B cell (primary cell): ENCODE measurements around the gene PREX1. TPM values are rescaled to one million over a fixed set of nuclear protein-coding genes. Genes with fewer than 3 reads are reported as not detected.

Experiments used
- ATAC-seq: fragments of 200-7000 bp; cut with Tn5 transposase; one replicate; pipeline ENCODE4 v1.10.0; 2021; ENCODE audit warnings: low read depth, mild to moderate bottlenecking, moderate number of reproducible peaks, moderate library complexity
- CTCF ChIA-PET: fragments of 350-600 bp; sonication (Branson Sonifier 250); formaldehyde crosslinking; loops from one replicate; lab custom pipeline; 2021; ENCODE audit warnings: antibody characterized with exemption, inconsistent platforms; lab: Charles Lee
- POLR2A ChIA-PET: fragments of 350-600 bp; sonication (Branson Sonifier 250); formaldehyde crosslinking; loops from one replicate; lab custom pipeline; 2021; ENCODE audit warnings: antibody characterized with exemption; lab: Charles Lee
- DNase-seq: peaks from one replicate; pipeline ENCODE4 v3.0.0; 2013
- H2AFZ ChIP-seq: 2 replicates; pipeline ENCODE4 v1.6.1; 2012; ENCODE audit warnings: mild to moderate bottlenecking, low read depth, low read length; ENCODE audit not compliant: insufficient read depth, poor library complexity, severe bottlenecking
- H3K27ac ChIP-seq, 2 donors: 1 replicate in 1 of 2; 2 replicates in 1 of 2; pipeline ENCODE4 v1.5.1; 2012 to 2013; ENCODE audit warnings: low read length in 2 of 2, mild to moderate bottlenecking in 2 of 2, moderate library complexity in 1 of 2
- H3K27me3 ChIP-seq, 4 experiments: fragments of 200-600 bp in 1 of 4; sonication (generic) in 1 of 4; replicated peaks in 1 of 4; 1 replicate in 2 of 4; 2 replicates in 2 of 4; pipeline versions ENCODE4 v1.6.1 to v1.7.0; 2013 to 2016; ENCODE audit warnings: low read length in 3 of 4, mild to moderate bottlenecking in 2 of 4, mixed read lengths in 1 of 4, moderate library complexity in 1 of 4; ENCODE audit not compliant: insufficient read depth in 4 of 4, control insufficient read depth in 3 of 4; ENCODE audit errors: control extremely low read depth in 1 of 4
- H3K36me3 ChIP-seq, 2 experiments: replicated peaks in 1 of 2; 1 replicate in 1 of 2; 2 replicates in 1 of 2; pipeline versions ENCODE4 v1.6.1 to v1.7.1; 2013; ENCODE audit warnings: low read length in 1 of 2; ENCODE audit not compliant: insufficient read depth in 2 of 2, control insufficient read depth in 1 of 2; ENCODE audit errors: control extremely low read depth in 1 of 2, extremely low read depth in 1 of 2
- H3K4me1 ChIP-seq, 2 donors: fragments of 200-600 bp in 1 of 2; sonication (generic) in 1 of 2; 1 replicate in 1 of 2; 2 replicates in 1 of 2; pipeline versions ENCODE4 v1.5.1 to v1.6.1; 2013 to 2017; ENCODE audit warnings: low read length in 2 of 2; ENCODE audit not compliant: control insufficient read depth in 2 of 2, insufficient read depth in 2 of 2
- H3K4me2 ChIP-seq: replicated peaks from 2 replicates; pipeline ENCODE3; 2012; ENCODE audit warnings: mild to moderate bottlenecking, low read depth, low read length; ENCODE audit not compliant: poor library complexity, severe bottlenecking
- H3K4me3 ChIP-seq, 5 experiments: fragments of 200-600 bp in 1 of 5; sonication (generic) in 1 of 5; 1 replicate in 3 of 5; 2 replicates in 2 of 5; pipeline versions ENCODE4 v1.5.1 to v1.7.0; 2011 to 2016; ENCODE audit warnings: low read length in 4 of 5, mild to moderate bottlenecking in 4 of 5, low read depth in 2 of 5, control low read depth in 1 of 5, moderate library complexity in 1 of 5; ENCODE audit not compliant: insufficient read depth in 1 of 5; ENCODE audit errors: control extremely low read depth in 1 of 5, extremely low read depth in 1 of 5
- H3K79me2 ChIP-seq: fragments of 200-600 bp; sonication (generic); one replicate; pipeline ENCODE4 v1.6.0; 2016; ENCODE audit warnings: low read length; ENCODE audit not compliant: control insufficient read depth, insufficient read depth
- H3K9ac ChIP-seq: fragments of 200-600 bp; sonication (generic); 2 replicates; pipeline ENCODE4 v1.6.1; 2017; ENCODE audit warnings: mild to moderate bottlenecking, low read length, moderate library complexity
- H3K9me3 ChIP-seq, 3 donors: one replicate each; pipeline versions ENCODE4 v1.6.1 to v1.7.1; 2013; ENCODE audit warnings: low read length in 2 of 3; ENCODE audit not compliant: control insufficient read depth in 2 of 3, insufficient read depth in 1 of 3; ENCODE audit errors: control extremely low read depth in 1 of 3
- H4K20me1 ChIP-seq: 2 replicates; pipeline ENCODE4 v1.6.0; 2012; ENCODE audit warnings: mild to moderate bottlenecking, low read length; ENCODE audit not compliant: insufficient read depth, control insufficient read depth, poor library complexity, severe bottlenecking
- H3K27ac Mint-ChIP-seq: one replicate; pipeline ENCODE4 v1.8.0; 2021; ENCODE audit warnings: mixed read lengths
- H3K27me3 Mint-ChIP-seq: one replicate; pipeline ENCODE4 v1.8.0; 2021; ENCODE audit warnings: mixed read lengths
- H3K4me1 Mint-ChIP-seq: one replicate; pipeline ENCODE4 v1.8.0; 2021; ENCODE audit warnings: mixed read lengths
- H3K4me3 Mint-ChIP-seq: one replicate; pipeline ENCODE4 v1.8.0; 2021; ENCODE audit warnings: mixed read lengths
- H3K9me3 Mint-ChIP-seq: one replicate; pipeline ENCODE4 v1.8.0; 2022; ENCODE audit warnings: mixed read lengths; ENCODE audit not compliant: insufficient read depth
- CTCF ChIP-seq: fragments of 200-600 bp; IDR thresholded peaks from one replicate; pipeline ENCODE4 v1.8.0; 2022; ENCODE audit warnings: antibody characterized with exemption, mild to moderate bottlenecking
- EZH2 ChIP-seq: IDR thresholded peaks from 2 replicates; pipeline ENCODE4 v1.6.1; 2012; ENCODE audit warnings: borderline replicate concordance, low read depth, mild to moderate bottlenecking, moderate library complexity, low read length; ENCODE audit not compliant: insufficient read depth, poor library complexity, severe bottlenecking
- WGBS: methylation state at CpG from one replicate; pipeline ENCODE4 v1.1.5; 2013; ENCODE audit warnings: missing lambda C conversion rate; ENCODE audit not compliant: insufficient coverage; 5-methylcytosine and 5-hydroxymethylcytosine counted together
- intact Hi-C: fragments of 100-400 bp; cut with micrococcal nuclease; formaldehyde crosslinking; loops from one replicate; pipeline ENCODE4 v1.10.0; 2022
- polyA plus RNA-seq: library from polyadenylated mRNA; depleted of rRNA; stranded (reverse); fragments of >200 nt; gene quantifications from 2 replicates; pipeline ENCODE4 v1.2.3, GENCODE V29; 2012
- total RNA-seq, 2 donors: library from RNA; stranded (reverse); fragments of 120-200 nt in 1 of 2; gene quantifications; 1 replicate in 1 of 2; 2 replicates in 1 of 2; pipeline versions ENCODE4 v1.2.3 to v1.2.4, GENCODE V29; 2013 to 2022

The PREX1 gene
- total and polyA plus RNA-seq, 2 donors (not counting 1 experiment from before 2014, with no cell fraction given) = 79.1 to 99.4 TPM

GRCh38 chr20:48658198-48658476, 169.7 kb downstream of the PREX1 start:
- CTCF ChIA-PET = interaction anchor here (0.7 to 8.9 kb wide), 48 partner anchors 11 to 290 kb away, joined by 3 to 297 read pairs (median 6); partner anchors contain the start of gene PREX1
- ATAC-seq (no peak), DNase-seq (peak; percentile 24)
- Histone ChIP-seq H3K27ac (no peak overlapping the region), H3K9me3 (peaks cover 0 to 7% (median 3%) of the 10 kb centered on the region in 3 donors), H3K36me3 (peaks cover 3 to 92% of the 10 kb centered on the region in 2 experiments), H3K27me3 (no peaks in the 10 kb centered on the region), H3K79me2 (peaks cover 17% of the 10 kb centered on the region), H3K4me3 (no peak overlapping the region), H4K20me1 (peaks cover 24% of the 10 kb centered on the region), H3K9ac (no peak overlapping the region), H2AFZ (no peak overlapping the region), H3K4me2 (no peak overlapping the region), H3K4me1 (peaks cover 0 to 3% of the 10 kb centered on the region in 2 donors)
- intact Hi-C loops = loop anchor here (5.0 kb wide), 1 partner anchor 169 kb away; the partner anchor contains the start of gene PREX1
- 91% methylated on average over 9 of the region's 9 CpGs for WGBS
- Mint-ChIP-seq H3K4me1 (peaks cover 10% of the 10 kb centered on the region), H3K27ac (no peak overlapping the region), H3K4me3 (no peak overlapping the region), H3K27me3 (no peaks in the 10 kb centered on the region), H3K9me3 (no peaks in the 10 kb centered on the region)
- TF ChIP-seq CTCF (no peak), EZH2 (no peak)
- POLR2A ChIA-PET = interaction anchor here (1.1 kb wide), 2 partner anchors 250 to 264 kb away, joined by 3 to 4 read pairs; partner anchors contain the start of gene ARFGEF2

DNA sequence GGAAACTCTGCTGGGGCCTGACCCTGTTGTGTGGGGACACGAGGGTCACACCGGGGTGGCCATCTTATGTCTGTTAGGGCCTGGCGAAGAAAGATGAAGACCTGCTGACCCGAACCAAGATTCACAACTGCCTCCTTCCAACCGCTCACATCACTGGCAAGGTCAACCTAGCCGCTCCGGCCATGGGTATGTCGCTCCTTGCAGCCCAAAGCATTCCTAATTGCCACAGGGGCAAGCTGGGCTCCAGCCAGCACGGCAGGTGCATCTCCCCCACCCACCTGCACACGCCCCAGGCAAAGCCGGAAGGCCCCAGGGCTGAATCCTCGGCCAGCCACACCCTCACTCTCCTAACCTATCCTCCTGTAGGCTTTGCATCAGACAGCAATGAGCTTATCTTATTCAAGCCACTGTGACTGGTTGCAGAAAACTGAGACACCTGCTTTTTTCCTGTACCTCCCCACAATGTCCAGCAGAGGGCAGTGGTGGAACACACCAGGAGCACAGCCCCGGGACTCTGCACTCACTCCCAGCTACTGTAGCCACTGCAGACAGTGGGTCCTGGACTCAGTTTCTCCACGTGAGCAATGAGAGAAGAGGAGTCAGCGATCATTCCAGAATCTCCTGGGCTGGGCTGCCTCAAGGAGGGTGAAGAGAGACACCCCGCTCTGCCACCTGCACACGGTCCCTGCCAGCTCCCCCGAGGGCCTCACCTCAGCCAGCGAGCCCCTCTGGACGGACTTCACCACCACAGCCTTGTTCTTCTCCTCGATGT, 170.2 kb downstream of the PREX1 start:
- peak; percentile 96 for TF ChIP-seq CTCF
- TF ChIP-seq EZH2 = no peak
- CTCF ChIA-PET = interaction anchor here (0.6 to 8.9 kb wide), 63 partner anchors 8 to 318 kb away, joined by 3 to 297 read pairs (median 5); partner anchors contain the start of gene PREX1
- Histone ChIP-seq H3K9me3 (peaks cover 0 to 5% (median 3%) of the 10 kb centered on the region in 3 donors), H3K4me2 (no peak overlapping the region), H4K20me1 (peaks cover 28% of the 10 kb centered on the region), H3K4me3 (no peak overlapping the region), H3K27me3 (no peaks in the 10 kb centered on the region), H3K4me1 (peaks cover 0 to 3% of the 10 kb centered on the region in 2 donors), H3K27ac (no peak overlapping the region), H2AFZ (no peak overlapping the region), H3K9ac (no peak overlapping the region), H3K36me3 (peaks cover 3 to 92% of the 10 kb centered on the region in 2 experiments), H3K79me2 (peaks cover 17% of the 10 kb centered on the region)
- no peak overlapping the region for H3K4me3 Mint-ChIP-seq
- H3K27me3 Mint-ChIP-seq = no peaks in the 10 kb centered on the region
- POLR2A ChIA-PET = interaction anchor here (0.7 to 1.1 kb wide), 3 partner anchors 166 to 264 kb away, joined by 3 to 4 read pairs (median 3); partner anchors contain the start of gene ARFGEF2
- intact Hi-C loops = loop anchor here (1.0 to 5.0 kb wide), 2 partner anchors 170 to 220 kb away; partner anchors contain the start of gene PREX1
- H3K4me1 Mint-ChIP-seq = peaks cover 10% of the 10 kb centered on the region
- H3K9me3 Mint-ChIP-seq = no peaks in the 10 kb centered on the region
- DNase-seq (peak; percentile 82), ATAC-seq (peak; percentile 93)
- 79% methylated on average over 21 of the region's 21 CpGs for WGBS
- peak overlapping the region; percentile 39 for H3K27ac Mint-ChIP-seq
